GM19043 (cell line): ENCODE results near the gene ANKK1.

Experiments
- ATAC-seq: cut with Tn5 transposase; IDR thresholded peaks from one replicate; pipeline ENCODE4 v1.9.1; 2021; ENCODE audit warnings: low read depth; ENCODE audit not compliant: unreplicated experiment

ANKK1 gene

GRCh38 chr11:113405724-113406478, 18.3 kb downstream of the ANKK1 start:
- ATAC-seq, result no peak

GRCh38 chr11:113407163-113407562, 19.6 kb downstream of the ANKK1 start:
- ATAC-seq, result no peak

- ATAC-seq, result no peak
Observed at GRCh38 chr11:113408206-113408605, 20.6 kb downstream of the ANKK1 start.

GRCh38 chr11:113408887-113409286, 21.3 kb downstream of the ANKK1 start:
- no peak for ATAC-seq

- no peak for ATAC-seq
Observed at GRCh38 chr11:113409526-113409925, 21.9 kb downstream of the ANKK1 start.

- no peak for ATAC-seq
Observed at GRCh38 chr11:113410414-113411135, 23.0 kb downstream of the ANKK1 start.

DNA sequence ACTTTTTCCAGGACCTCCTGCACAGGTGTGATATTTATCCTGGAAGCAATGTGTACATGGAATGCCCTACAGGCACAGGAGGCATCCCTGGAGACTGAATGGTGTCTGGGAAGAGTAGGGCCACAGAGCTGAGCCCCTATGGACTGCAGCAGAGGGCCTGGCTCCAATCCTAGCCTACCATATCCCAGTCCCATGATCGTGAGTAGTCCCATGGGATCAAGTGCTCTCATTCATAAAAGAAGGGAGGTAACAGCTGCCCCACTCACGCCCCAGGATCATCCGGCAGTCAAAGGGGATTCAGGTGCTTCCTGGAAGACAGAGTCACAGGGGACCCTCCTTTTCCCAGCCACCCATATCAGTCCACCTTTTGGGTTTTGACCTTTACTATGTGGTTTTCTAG, 24.0 kb downstream of the ANKK1 start:
- ATAC-seq, result no peak

- ATAC-seq, result no peak
Observed at GRCh38 chr11:113412675-113413074, 25.1 kb downstream of the ANKK1 start.

GRCh38 chr11:113415343-113415742, 27.8 kb downstream of the ANKK1 start:
- ATAC-seq, result no peak

DNA sequence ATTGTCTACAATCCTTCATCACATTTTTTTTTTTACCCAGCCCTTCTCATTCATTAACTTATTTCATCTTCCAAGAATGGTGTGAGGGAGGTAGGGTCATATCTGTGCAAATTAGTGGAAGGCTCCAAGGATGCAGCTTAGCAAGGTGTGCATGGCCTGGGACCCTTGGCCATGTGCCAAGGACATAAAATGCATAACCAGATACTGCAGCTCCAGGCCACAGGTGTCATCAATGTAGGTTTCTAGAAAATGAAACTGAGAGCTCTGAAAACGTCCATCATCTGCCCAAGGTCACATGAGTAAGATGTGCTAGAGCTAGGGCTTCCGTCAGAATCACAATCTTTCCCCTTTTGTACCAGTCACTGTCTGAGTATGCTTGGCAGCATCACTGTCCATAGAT, 29.8 kb downstream of the ANKK1 start:
- no peak for ATAC-seq

GRCh38 chr11:113419454-113420003, 31.9 kb downstream of the ANKK1 start:
- no peak for ATAC-seq

DNA sequence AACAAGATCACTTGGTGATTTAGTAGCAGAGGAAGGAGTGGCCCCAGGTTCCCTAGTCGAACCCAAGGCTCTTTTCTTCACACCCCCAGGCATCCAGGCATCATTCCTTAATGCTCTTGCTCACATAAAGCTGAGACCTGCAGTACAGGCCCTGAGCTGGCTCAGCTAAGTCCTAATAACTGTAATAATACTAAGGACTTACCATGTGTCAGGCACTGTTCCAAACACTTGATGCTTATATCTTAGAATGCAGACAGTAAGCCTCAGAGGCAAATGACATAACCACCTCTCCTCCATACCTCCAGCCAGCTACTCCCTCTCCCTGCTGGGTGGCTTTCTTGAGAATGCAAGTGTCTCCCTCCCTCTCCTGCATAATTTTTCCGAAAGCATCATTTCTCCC, 33.2 kb downstream of the ANKK1 start:
- ATAC-seq, result no peak

DNA sequence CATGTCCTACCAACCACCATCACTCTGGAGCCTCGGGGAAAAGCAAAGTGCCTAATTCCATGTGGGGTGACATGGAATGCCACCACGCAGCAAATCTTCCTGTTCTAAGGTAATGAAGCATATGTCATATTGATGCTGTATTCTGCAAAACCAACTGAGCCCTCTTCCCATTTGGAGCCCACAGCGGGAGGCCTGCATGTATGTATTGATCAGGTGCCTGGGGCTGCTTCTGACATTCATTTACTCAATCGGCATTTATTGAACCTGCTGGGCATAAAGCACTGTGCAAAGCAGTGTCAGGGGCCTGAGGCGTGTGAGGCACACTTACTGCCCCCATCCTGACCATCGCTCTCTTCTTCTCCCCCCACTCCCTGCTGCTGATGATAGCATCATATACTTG, 39.1 kb downstream of the ANKK1 start:
- no peak for ATAC-seq

- no peak for ATAC-seq
Observed at GRCh38 chr11:113431746-113432145, 44.2 kb downstream of the ANKK1 start.

- ATAC-seq, result no peak
Observed at GRCh38 chr11:113435190-113435968, 47.8 kb downstream of the ANKK1 start.

DNA sequence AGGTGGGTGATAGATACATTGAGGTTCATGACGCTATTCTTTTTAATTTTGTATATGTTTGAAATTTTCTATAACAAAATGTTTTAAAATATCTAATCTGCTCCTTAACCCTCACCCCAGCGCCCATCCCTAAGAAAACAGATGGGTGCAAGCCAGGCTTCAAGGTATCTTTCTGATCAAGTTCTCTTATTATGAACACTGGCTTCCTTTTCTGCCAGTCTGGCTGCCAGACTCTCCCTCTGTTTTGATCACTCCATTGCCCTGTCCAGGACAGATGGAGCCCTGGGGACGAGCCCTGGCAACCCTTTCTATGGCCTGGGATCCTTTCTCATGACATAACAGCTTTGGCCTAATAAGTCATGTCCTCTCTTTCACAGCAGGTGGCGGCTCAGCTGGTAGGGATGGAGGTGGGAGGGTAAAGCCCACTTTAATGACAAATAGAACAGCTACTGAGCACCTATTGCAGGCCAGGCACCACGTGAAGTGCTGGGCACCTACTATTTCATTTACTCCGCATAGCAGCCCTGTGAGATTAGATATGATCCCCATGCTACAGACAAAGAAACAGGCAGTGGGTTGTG, 49.2 kb downstream of the ANKK1 start:
- no peak for ATAC-seq

GRCh38 chr11:113440816-113441215, 53.2 kb downstream of the ANKK1 start:
- ATAC-seq, result no peak

GRCh38 chr11:113444502-113445123, 57.0 kb downstream of the ANKK1 start:
- ATAC-seq, result no peak

DNA sequence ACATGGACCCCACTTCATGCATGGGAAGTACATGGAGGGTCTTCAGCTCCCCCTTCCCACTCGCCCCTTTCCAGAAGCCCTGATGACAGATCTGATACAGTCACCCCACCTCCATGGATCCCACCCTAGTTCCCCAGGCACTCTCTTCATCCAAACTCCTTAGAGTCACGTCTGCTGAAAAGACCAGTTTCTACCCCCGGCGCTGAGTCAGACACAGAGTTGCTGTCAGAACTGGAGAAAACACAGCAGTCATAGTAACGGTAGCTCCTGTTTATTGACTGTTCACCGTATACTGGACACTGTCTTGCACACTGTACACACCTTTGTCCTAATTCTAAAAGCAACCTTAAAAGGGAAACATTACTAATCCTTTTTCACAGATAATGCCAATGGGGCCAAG, 58.5 kb downstream of the ANKK1 start:
- ATAC-seq, result no peak

DNA sequence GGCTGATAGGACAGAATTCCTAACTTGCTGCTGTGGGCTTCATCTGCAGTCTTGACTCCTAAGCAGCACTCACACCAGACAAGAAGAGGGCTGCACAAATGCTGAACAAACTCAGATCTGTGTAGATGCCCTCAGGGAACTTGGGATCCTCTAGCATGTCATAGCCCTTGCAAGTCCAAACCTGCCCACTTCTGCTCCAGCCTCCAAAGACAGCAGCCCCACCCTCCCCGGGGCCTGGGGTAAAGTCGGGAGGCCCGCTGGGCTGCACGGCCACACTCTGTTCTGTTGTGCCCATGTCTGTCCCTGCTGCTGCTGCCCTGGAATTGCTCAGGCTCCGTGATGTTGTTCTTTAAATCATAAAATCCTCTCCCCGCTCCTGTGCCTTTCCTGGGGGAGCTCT, 59.4 kb downstream of the ANKK1 start:
- no peak for ATAC-seq
